ENCODE data around the gene ZNF19. TPM values are rescaled to one million over a fixed set of nuclear protein-coding genes. Genes with fewer than 3 reads are reported as not detected.

Gene ZNF19
- total RNA-seq, 1 experiment from 2014 or later: 11.1 TPM

DNA sequence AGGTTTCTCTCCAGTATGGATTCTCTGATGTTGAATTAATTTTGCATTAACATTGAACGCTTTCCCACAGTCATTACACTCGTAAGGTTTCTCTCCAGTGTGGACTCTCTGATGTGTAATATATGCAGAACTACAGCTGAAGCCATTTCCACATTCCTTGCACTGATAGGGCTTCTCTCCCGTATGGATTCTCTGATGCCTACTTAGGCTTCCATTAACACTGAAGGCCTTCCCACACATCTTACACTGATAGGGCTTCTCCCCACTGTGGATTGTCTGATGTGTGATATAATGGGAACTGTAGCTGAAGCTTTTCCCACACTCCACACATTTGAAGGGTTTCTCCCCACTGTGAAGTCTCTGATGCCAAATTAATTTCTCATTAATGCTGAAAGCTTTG, 40.1 kb downstream of the ZNF19 start:
- CTCF ChIA-PET: no interaction called here
- no TSS peak for BruUV-seq (replicated peaks)
- DNase-seq: no peak
- Mint-ChIP-seq H3K4me1 (ENCODE audit: low read depth, unreplicated experiment) (no peaks in the 10 kb centered on the region), H3K9me3 (ENCODE audit: low read depth, unreplicated experiment) (peaks cover 30% of the 10 kb centered on the region), H3K36me3 (ENCODE audit: insufficient read depth, unreplicated experiment) (peaks cover 29% of the 10 kb centered on the region), H3K4me3 (ENCODE audit: low read depth, unreplicated experiment) (no peak overlapping the region), H3K27ac (ENCODE audit: unreplicated experiment) (no peak overlapping the region), H3K27me3 (ENCODE audit: unreplicated experiment) (no peaks in the 10 kb centered on the region)
- no peak for TF ChIP-seq CTCF (IDR thresholded peaks at IDR 0.05; ENCODE audit: unreplicated experiment)
- intact Hi-C loops (cut with micrococcal nuclease; ENCODE audit: unreplicated experiment): no loop called here

DNA sequence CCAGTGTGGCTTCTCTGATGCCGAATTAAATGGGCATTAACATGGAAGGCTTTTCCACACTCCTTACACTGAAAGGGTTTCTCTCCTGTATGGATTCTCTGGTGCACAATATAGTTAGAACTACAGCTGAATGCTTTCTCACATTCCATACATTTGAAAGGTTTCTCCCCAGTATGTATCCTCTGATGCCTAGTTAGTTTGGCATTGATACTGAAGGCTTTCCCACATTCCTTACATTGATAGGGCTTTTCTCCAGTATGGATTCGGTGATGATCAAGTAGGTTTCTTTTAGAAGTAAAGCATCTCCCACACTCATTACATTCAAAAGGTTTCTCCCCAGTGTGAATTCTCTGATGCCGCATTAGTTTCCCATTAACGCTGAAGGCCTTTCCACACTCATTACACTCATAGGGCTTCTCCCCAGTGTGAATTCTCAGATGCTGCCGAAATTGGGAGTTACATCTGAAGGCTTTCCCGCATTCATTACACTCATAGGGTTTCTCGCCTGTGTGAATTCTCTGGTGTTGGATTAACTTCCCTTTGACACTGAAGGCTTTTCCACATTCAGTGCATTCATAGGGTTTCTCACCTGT, 40.8 kb downstream of the ZNF19 start:
- H3K27ac Mint-ChIP-seq (ENCODE audit: unreplicated experiment): no peak overlapping the region
- peaks cover 34% of the 10 kb centered on the region for H3K36me3 Mint-ChIP-seq (ENCODE audit: insufficient read depth, unreplicated experiment)
- BruUV-seq (replicated peaks): no TSS peak
- no peak for DNase-seq
- peaks cover 30% of the 10 kb centered on the region for H3K9me3 Mint-ChIP-seq (ENCODE audit: low read depth, unreplicated experiment)
- H3K27me3 Mint-ChIP-seq (ENCODE audit: unreplicated experiment): no peaks in the 10 kb centered on the region
- H3K4me1 Mint-ChIP-seq (ENCODE audit: low read depth, unreplicated experiment): no peaks in the 10 kb centered on the region
- no peak overlapping the region for H3K4me3 Mint-ChIP-seq (ENCODE audit: low read depth, unreplicated experiment)
- CTCF ChIA-PET: no interaction called here
- no peak for TF ChIP-seq CTCF (IDR thresholded peaks at IDR 0.05; ENCODE audit: unreplicated experiment)
- intact Hi-C loops (cut with micrococcal nuclease; ENCODE audit: unreplicated experiment): no loop called here

- BruUV-seq (replicated peaks): no TSS peak
- Mint-ChIP-seq H3K27me3 (ENCODE audit: unreplicated experiment) (peaks cover 12% of the 10 kb centered on the region), H3K4me1 (ENCODE audit: low read depth, unreplicated experiment) (no peaks in the 10 kb centered on the region)
Observed at GRCh38 chr16:71443714-71444113, 45.4 kb downstream of the ZNF19 start.

DNA sequence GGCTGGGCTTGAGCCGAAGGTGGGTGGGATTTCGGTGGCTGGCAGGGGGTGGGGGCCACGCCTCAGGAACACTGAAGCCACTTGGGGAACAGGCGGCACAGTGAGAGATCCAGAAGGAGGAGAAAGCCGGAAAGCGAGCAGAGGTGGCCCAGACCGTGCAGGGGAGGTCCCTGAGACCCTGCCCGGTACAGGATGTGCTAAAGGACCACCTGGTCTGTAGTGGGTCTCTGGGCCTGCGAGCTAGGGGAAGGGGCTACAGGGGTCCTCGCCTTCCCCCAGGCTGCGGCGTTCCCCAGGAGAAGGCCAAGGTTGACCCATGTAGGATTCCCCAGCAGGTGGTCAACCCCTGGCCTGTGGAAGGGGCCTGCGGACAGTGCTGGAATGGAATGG, 47.1 kb downstream of the ZNF19 start, which contains the start of gene TLE7:
TLE7 (minus strand) TSS at position 4 of the 390 bp plus-strand sequence. CDS start 8,730 bp downstream, outside the sequence.
- H3K36me3 Mint-ChIP-seq (ENCODE audit: insufficient read depth, unreplicated experiment): peaks cover 7% of the 10 kb centered on the region
- BruUV-seq (replicated peaks): no TSS peak
- no peak within 1 kb of the TSS for H3K27ac Mint-ChIP-seq (ENCODE audit: unreplicated experiment)
- peaks cover 29% of the 10 kb centered on the region for H3K27me3 Mint-ChIP-seq (ENCODE audit: unreplicated experiment)
- no peak for TF ChIP-seq CTCF (IDR thresholded peaks at IDR 0.05; ENCODE audit: unreplicated experiment)
- H3K4me3 Mint-ChIP-seq (ENCODE audit: low read depth, unreplicated experiment): no peak within 1 kb of the TSS
- DNase-seq: no peak
- intact Hi-C loops (cut with micrococcal nuclease; ENCODE audit: unreplicated experiment): no loop called here
- H3K9me3 Mint-ChIP-seq (ENCODE audit: low read depth, unreplicated experiment): peaks cover 8% of the 10 kb centered on the region
- H3K4me1 Mint-ChIP-seq (ENCODE audit: low read depth, unreplicated experiment): no peaks in the 10 kb centered on the region
- CTCF ChIA-PET: interaction anchor here (0.6 kb wide), 1 partner anchor 247 kb away, joined by 7 read pairs; no protein-coding TSS in a partner anchor

More at GRCh38 chr16:71443714-71444113, 45.4 kb downstream of the ZNF19 start:
- Mint-ChIP-seq H3K9me3 (ENCODE audit: low read depth, unreplicated experiment) (peaks cover 14% of the 10 kb centered on the region), H3K27ac (ENCODE audit: unreplicated experiment) (no peak overlapping the region), H3K4me3 (ENCODE audit: low read depth, unreplicated experiment) (no peak overlapping the region), H3K36me3 (ENCODE audit: insufficient read depth, unreplicated experiment) (peaks cover 8% of the 10 kb centered on the region)
- DNase-seq: no peak
- intact Hi-C loops (cut with micrococcal nuclease; ENCODE audit: unreplicated experiment): no loop called here
- no peak for TF ChIP-seq CTCF (IDR thresholded peaks at IDR 0.05; ENCODE audit: unreplicated experiment)
- CTCF ChIA-PET: interaction anchor here (0.5 kb wide), 1 partner anchor 490 kb away, joined by 3 read pairs; no protein-coding TSS in a partner anchor

All from Calu3 (cell line).